IPS-15b (cell line): ENCODE measurements around the gene TBCCD1.
"Not testable (repeated sequence)": the region's sequence is repeated elsewhere in the genome, so short reads cannot be mapped to it uniquely, and the experiment has no call there.

Source experiments
- H3K27me3 ChIP-seq: one replicate; pipeline ENCODE4 v1.6.1; 2013; ENCODE audit warnings: low read length; ENCODE audit not compliant: control insufficient read depth, insufficient read depth
- H3K36me3 ChIP-seq: one replicate; pipeline ENCODE4 v1.6.1; 2013; ENCODE audit warnings: low read length; ENCODE audit not compliant: control insufficient read depth, insufficient read depth
- H3K4me1 ChIP-seq: one replicate; pipeline ENCODE4 v1.6.1; 2013; ENCODE audit warnings: mild to moderate bottlenecking, low read length; ENCODE audit not compliant: control insufficient read depth, insufficient read depth
- H3K4me3 ChIP-seq: one replicate; pipeline ENCODE4 v1.5.1; 2013; ENCODE audit warnings: low read depth, low read length
- H3K9ac ChIP-seq: one replicate; pipeline ENCODE4 v1.6.1; 2013; ENCODE audit warnings: low read depth, mild to moderate bottlenecking, low read length
- H3K9me3 ChIP-seq: one replicate; pipeline ENCODE4 v1.6.1; 2013; ENCODE audit warnings: mild to moderate bottlenecking, low read length; ENCODE audit not compliant: control insufficient read depth, insufficient read depth

TBCCD1 gene

GRCh38 chr3:186570941-186571643, 4.0 kb upstream of the TBCCD1 start:
- Histone ChIP-seq H3K9ac (peak overlapping the region; percentile 84), H3K4me3 (peak overlapping the region; percentile 93), H3K27me3 (no peaks in the 10 kb centered on the region), H3K4me1 (peaks cover 5% of the 10 kb centered on the region), H3K36me3 (peaks cover 8% of the 10 kb centered on the region), H3K9me3 (no peaks in the 10 kb centered on the region)

- Histone ChIP-seq H3K27me3 (no peaks in the 10 kb centered on the region), H3K4me1 (peaks cover 5% of the 10 kb centered on the region)
These were observed 3.2 kb upstream of the TBCCD1 start, which contains the start of gene DNAJB11 for GRCh38 chr3:186570096-186570940. Gene DNAJB11 (plus strand): TSS chr3:186570720. CDS start chr3:186570898, 178 bp downstream.

GRCh38 chr3:186569779-186570095, 2.6 kb upstream of the TBCCD1 start:
- H3K4me1 ChIP-seq: peaks cover 5% of the 10 kb centered on the region
- peak overlapping the region; percentile 93 for H3K4me3 ChIP-seq
- peak overlapping the region; percentile 70 for H3K9ac ChIP-seq
- no peaks in the 10 kb centered on the region for H3K9me3 ChIP-seq
- no peaks in the 10 kb centered on the region for H3K36me3 ChIP-seq
- H3K27me3 ChIP-seq: no peaks in the 10 kb centered on the region

More at GRCh38 chr3:186570096-186570940, 3.2 kb upstream of the TBCCD1 start, which contains the start of gene DNAJB11:
- H3K9ac ChIP-seq: peak within 1 kb of the TSS; percentile 84
- no peaks in the 10 kb centered on the region for H3K9me3 ChIP-seq
- peaks cover 1% of the 10 kb centered on the region for H3K36me3 ChIP-seq
- H3K4me3 ChIP-seq: peak within 1 kb of the TSS; percentile 93

DNA sequence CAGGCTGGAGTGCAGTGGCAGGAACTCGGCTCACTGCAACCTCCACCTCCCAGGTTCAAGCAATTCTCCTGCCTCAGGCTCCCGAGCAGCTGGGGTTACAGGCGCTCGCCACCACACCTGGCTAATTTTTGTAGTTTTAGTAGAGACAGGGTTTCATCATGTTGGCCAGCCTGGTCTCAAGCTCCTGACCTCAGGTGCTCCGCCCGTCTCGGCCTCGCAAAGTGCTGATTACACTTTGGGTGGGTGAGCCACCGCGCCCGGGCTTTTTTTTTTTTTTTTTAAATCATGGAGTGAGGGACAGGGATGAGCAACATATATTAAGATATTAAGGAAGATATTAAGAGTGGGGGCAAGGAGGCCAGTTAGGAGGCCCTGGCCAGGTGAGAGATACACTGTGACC, 2.2 kb upstream of the TBCCD1 start:
- H3K4me3 ChIP-seq: peak overlapping the region; percentile 93
- not testable (repeated sequence) for H3K9me3 ChIP-seq, H3K9ac ChIP-seq, H3K4me1 ChIP-seq, H3K36me3 ChIP-seq, H3K27me3 ChIP-seq

- Histone ChIP-seq H3K4me3 (peak overlapping the region; percentile 90), H3K36me3 (no peaks in the 10 kb centered on the region), H3K4me1 (peaks cover 5% of the 10 kb centered on the region), H3K27me3 (no peaks in the 10 kb centered on the region), H3K9ac (peak overlapping the region; percentile 92), H3K9me3 (no peaks in the 10 kb centered on the region)
These were observed 417 bp downstream of the TBCCD1 start for GRCh38 chr3:186566772-186567071.

- H3K27me3 ChIP-seq: no peaks in the 10 kb centered on the region
- no peaks in the 10 kb centered on the region for H3K9me3 ChIP-seq
- peaks cover 5% of the 10 kb centered on the region for H3K4me1 ChIP-seq
- no peak overlapping the region for H3K4me3 ChIP-seq
- no peak overlapping the region for H3K9ac ChIP-seq
- H3K36me3 ChIP-seq: no peaks in the 10 kb centered on the region
These were observed 2.6 kb downstream of the TBCCD1 start for GRCh38 chr3:186564586-186564985.

GRCh38 chr3:186552408-186553031, 14.6 kb downstream of the TBCCD1 start:
- no peaks in the 10 kb centered on the region for H3K4me1 ChIP-seq
- H3K9ac ChIP-seq: no peak overlapping the region
- no peak overlapping the region for H3K4me3 ChIP-seq
- no peaks in the 10 kb centered on the region for H3K36me3 ChIP-seq
- H3K9me3 ChIP-seq: no peaks in the 10 kb centered on the region
- no peaks in the 10 kb centered on the region for H3K27me3 ChIP-seq

DNA sequence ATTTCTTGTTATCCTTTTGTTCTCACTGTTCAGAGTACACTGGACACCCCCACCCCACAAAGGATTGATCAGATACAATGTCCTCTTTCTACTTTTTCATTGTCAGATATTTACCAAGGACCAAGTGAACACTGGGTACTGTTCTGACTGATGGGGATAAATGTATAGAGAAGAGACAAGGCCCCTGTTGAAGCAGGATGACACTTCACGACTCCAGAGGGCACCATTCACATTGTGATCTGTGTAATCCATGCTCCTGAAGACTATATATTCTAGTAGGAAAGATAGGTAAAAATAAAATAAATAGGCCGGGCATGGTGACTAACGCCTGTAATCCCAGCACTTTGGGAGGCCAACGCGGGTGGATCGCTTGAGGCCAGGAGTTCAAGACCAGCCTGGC, 15.8 kb downstream of the TBCCD1 start:
- H3K4me1 ChIP-seq: no peaks in the 10 kb centered on the region
- no peak overlapping the region for H3K9ac ChIP-seq
- no peak overlapping the region for H3K4me3 ChIP-seq
- H3K9me3 ChIP-seq: no peaks in the 10 kb centered on the region
- no peaks in the 10 kb centered on the region for H3K27me3 ChIP-seq
- no peaks in the 10 kb centered on the region for H3K36me3 ChIP-seq

DNA sequence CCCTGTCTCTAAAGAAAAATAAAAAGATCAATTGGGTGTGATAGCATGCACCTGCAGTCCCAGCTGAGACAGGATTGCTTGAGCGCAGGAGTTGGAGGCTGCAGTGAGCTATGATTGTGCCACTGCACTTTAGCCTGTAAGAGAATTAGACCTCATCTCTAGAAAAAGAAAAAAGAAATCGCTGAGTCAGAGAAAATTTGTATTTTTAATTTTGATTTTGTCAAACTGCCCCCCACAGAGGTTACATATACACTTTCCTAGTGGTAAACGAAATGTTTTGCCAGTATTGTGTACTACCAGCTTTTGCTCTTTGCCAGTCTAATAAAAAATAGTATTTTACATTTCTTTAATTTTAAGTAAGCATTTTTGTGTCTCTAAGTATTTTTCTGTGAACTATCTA, 17.6 kb downstream of the TBCCD1 start:
- Histone ChIP-seq H3K9me3 (no peaks in the 10 kb centered on the region), H3K4me3 (no peak overlapping the region), H3K36me3 (no peaks in the 10 kb centered on the region), H3K4me1 (no peaks in the 10 kb centered on the region), H3K9ac (no peak overlapping the region), H3K27me3 (no peaks in the 10 kb centered on the region)

- Histone ChIP-seq H3K4me3 (no peak within 1 kb of the TSS), H3K9ac (no peak within 1 kb of the TSS), H3K9me3 (no peaks in the 10 kb centered on the region), H3K36me3 (no peaks in the 10 kb centered on the region), H3K4me1 (no peaks in the 10 kb centered on the region), H3K27me3 (no peaks in the 10 kb centered on the region)
These were observed 22.9 kb downstream of the TBCCD1 start, which contains the start of gene CRYGS for GRCh38 chr3:186544281-186544680. Gene CRYGS (minus strand): TSS chr3:186544380. CDS start chr3:186544326, 54 bp downstream.

DNA sequence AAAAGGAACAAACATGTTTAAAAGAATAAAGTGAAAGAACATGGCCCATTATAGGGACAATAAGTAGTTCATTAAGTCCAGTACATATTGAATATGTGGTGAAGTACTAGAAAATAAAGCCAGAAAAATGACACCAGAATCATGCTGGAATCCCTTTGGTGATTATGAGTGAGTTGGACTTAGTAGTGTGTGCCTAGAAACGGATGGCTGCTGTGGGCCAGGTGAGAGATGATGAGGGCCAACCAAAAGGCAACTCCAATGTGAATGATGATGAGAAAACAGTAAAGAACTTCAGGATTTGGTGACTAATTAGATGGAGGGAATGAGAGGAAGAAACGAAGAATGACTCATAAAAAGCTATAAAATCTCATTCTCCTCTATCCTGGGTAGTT, 26.3 kb downstream of the TBCCD1 start:
- Histone ChIP-seq H3K4me3 (no peak overlapping the region), H3K9me3 (no peaks in the 10 kb centered on the region), H3K27me3 (no peaks in the 10 kb centered on the region), H3K36me3 (no peaks in the 10 kb centered on the region), H3K9ac (no peak overlapping the region), H3K4me1 (no peaks in the 10 kb centered on the region)
